HG02884 (cell line): ENCODE measurements around the gene SPINT4.
"Not testable (repeated sequence)": the region's sequence is repeated elsewhere in the genome, so short reads cannot be mapped to it uniquely, and the experiment has no call there.

Experiments
- ATAC-seq: cut with Tn5 transposase; IDR thresholded peaks from one replicate; pipeline ENCODE4 v1.9.1; 2021; ENCODE audit warnings: mild to moderate bottlenecking, moderate library complexity; ENCODE audit not compliant: unreplicated experiment

SPINT4 gene

DNA sequence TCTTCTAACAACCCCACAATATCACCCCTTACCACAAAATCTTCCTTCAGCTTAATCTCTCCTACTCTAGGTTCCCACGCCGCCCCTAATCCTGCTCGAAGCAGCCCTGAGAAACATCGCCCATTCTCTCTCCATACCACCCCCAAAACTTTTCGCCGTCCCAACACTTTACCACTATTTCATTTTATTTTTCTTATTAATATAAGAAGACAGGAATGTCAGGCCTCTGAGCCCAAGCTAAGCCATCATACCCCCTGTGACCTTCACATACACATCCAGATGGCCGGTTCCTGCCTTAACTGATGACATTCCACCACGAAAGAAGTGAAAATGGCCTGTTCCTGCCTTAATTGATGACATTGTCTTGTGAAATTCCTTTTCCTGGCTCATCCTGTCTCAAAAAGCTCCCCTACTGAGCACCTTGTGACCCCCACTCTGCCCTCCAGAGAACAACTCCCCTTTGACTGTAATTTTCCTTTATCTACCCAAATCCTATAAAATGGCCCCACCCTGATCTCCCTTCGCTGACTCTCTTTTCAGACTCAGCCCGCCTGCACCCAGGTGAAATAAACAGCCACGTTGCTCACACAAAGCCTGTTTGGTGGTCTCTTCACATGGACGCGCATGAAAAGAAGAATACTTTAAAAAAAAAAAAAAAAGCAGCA, 42.6 kb downstream of the SPINT4 start:
- not testable (repeated sequence) for ATAC-seq

DNA sequence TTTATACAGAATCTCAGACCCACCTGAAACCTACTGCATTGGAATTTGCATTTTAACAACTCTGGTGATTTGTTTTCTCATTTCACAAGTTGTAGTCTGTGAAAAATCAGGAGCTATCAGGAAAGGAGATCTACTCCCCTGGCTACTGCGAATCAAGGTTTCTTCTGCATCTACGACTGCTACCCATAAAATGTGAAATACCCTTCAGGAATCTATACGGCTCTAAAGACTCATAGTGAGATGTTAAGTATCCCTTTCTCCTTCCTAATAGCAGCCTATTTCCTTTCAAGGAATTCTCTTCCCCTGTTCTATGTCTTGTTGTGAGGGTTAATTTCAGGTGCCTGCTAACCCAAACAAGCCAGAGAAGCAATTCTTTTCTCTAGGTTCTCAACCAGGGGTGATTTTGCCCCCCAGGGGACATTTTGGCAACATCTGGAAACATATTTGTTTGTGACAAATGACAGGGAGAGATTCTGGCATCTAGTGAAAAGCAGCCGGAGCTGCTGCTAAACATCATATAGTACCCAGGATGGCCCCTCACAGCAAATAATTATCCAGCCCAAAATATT, 43.2 kb downstream of the SPINT4 start:
- no peak for ATAC-seq

GRCh38 chr20:45765980-45766379, 43.8 kb downstream of the SPINT4 start:
- ATAC-seq, result no peak

GRCh38 chr20:45768479-45768878, 46.3 kb downstream of the SPINT4 start:
- ATAC-seq, result no peak

DNA sequence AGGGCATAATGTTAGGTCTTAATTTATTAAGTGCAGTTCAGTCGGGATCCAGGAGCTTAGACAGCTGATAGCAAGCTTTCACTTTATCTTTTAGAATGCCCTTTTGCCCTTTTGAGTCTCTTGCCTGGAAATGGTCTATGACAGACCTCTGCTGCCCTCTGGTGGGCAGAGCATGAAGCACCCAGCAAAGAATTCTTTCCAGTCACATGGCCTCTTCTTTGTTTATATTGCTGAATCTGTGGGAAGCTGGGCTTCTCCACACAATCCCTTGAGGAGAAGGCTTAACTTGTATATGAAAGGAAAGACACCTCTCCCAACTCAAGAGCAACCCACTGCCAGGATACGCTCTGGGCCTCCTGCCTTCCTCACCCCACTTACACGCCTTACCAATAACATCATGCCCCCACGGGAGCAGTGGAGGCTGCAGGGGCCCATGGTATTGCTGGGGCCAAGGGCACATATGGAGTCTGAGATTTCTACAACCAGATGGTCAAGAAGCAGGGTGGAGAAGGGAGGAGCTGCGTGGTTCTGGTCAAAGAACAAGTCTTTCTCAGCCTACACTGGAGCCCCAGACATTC, 49.1 kb downstream of the SPINT4 start:
- peak; percentile 43 for ATAC-seq

- no peak for ATAC-seq
These were observed 50.5 kb downstream of the SPINT4 start for GRCh38 chr20:45772693-45773092.

DNA sequence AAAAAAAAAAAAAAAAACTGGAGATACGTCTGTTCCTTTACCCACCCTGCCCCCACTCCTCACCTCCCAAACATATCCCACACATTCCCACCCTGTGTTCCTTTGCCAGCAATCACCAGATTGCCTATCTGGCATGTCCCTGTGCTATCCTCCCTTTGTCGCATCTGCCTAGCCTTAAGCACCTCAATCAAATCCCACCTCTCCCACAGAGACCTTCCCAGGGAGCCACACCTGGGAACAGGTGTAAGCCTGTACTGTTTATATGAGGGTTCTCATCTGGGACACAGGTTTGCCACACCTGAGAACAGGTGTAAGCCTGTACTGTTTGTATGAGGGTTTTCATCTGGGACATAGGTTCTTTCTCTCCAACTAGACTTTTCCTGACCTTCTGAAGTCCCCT, 52.8 kb downstream of the SPINT4 start:
- ATAC-seq, result no peak

- no peak for ATAC-seq
These were observed 53.3 kb downstream of the SPINT4 start for GRCh38 chr20:45775411-45775810.
